GM12878 (cell line): ENCODE results near the gene FBXW9. TPM values are rescaled to one million over a fixed set of nuclear protein-coding genes. Genes with fewer than 3 reads are reported as not detected.

Source experiments
- ATAC-seq: fragments of 200-7000 bp; cut with Tn5 transposase; 3 replicates; pipeline ENCODE4 v1.9.1; 2020; ENCODE audit warnings: mild to moderate bottlenecking, moderate library complexity
- BruUV-seq: library from RNA; stranded (reverse); fragments of 400-500 nt; replicated peaks from 2 replicates; lab custom pipeline; 2021; lab: Mats Ljungman, UMichigan
- CTCF ChIA-PET: fragments of 300-600 bp; sonication (Branson Sonifier 250); formaldehyde crosslinking; extraction: SDS; loops from one replicate; lab custom pipeline; 2021; ENCODE audit warnings: inconsistent platforms; lab: Yijun Ruan, JAX
- POLR2A ChIA-PET: fragments of 350-600 bp; formaldehyde crosslinking; extraction: SDS; loops from one replicate; lab custom pipeline; 2021; ENCODE audit warnings: inconsistent platforms; lab: Charles Lee
- RAD21 ChIA-PET: fragments of 300-600 bp; sonication (Branson Sonifier 250); formaldehyde crosslinking; loops from one replicate; lab custom pipeline; 2023; ENCODE audit warnings: antibody characterized with exemption; ENCODE audit not compliant: unreplicated experiment; lab: Charles Lee
- SMC1A ChIA-PET: fragments of 300-600 bp; sonication (Branson Sonifier 250); formaldehyde crosslinking; loops from one replicate; lab custom pipeline; 2023; ENCODE audit not compliant: unreplicated experiment, uncharacterized antibody; lab: Charles Lee
- DNase-seq: peaks from one replicate; pipeline ENCODE4 v3.0.0-alpha.2; 2011; ENCODE audit warnings: low read depth, low spot score
- FAIRE-seq: peaks from 3 replicates; lab custom pipeline; 2011; peaks lifted over from hg19 to GRCh38; lab: Jason Lieb, UNC
- H2AFZ ChIP-seq: 2 replicates; pipeline ENCODE4 v1.6.0; 2011; ENCODE audit warnings: low read depth, low read length, control low read depth; ENCODE audit not compliant: control insufficient read depth
- H3K27ac ChIP-seq: 2 replicates; pipeline ENCODE4 v1.5.1; 2011; ENCODE audit warnings: control low read depth; ENCODE audit not compliant: control insufficient read depth, insufficient read depth
- H3K27me3 ChIP-seq, 2 experiments: replicated peaks in 1 of 2; 2 replicates each; pipeline versions ENCODE4 v1.6.0 to v1.6.1; 2011; ENCODE audit warnings: low read length in 1 of 2; ENCODE audit not compliant: control insufficient read depth in 2 of 2, insufficient read depth in 2 of 2
- H3K36me3 ChIP-seq, 2 experiments: 2 replicates each; pipeline ENCODE4 v1.5.1; 2011; ENCODE audit warnings: low read length in 1 of 2; ENCODE audit not compliant: control insufficient read depth in 2 of 2, insufficient read depth in 2 of 2
- H3K4me1 ChIP-seq: 2 replicates; pipeline ENCODE4 v1.6.1; 2011; ENCODE audit warnings: mild to moderate bottlenecking, low read length, moderate library complexity, mixed read lengths; ENCODE audit not compliant: control insufficient read depth, insufficient read depth
- H3K4me2 ChIP-seq: 2 replicates; pipeline ENCODE4 v1.6.0; 2011; ENCODE audit warnings: control low read depth; ENCODE audit not compliant: control insufficient read depth, insufficient read depth
- H3K4me3 ChIP-seq: fragments of 200-600 bp; sonication (generic); 2 replicates; pipeline ENCODE4 v1.5.1; 2016
- H3K79me2 ChIP-seq: 2 replicates; pipeline ENCODE4 v1.6.0; 2011; ENCODE audit warnings: low read length; ENCODE audit not compliant: control insufficient read depth, insufficient read depth
- H3K9ac ChIP-seq: 2 replicates; pipeline ENCODE4 v1.8.0; 2011; ENCODE audit warnings: low read length, control low read depth, mixed read lengths; ENCODE audit not compliant: control insufficient read depth, insufficient read depth
- H3K9me3 ChIP-seq: replicated peaks from 3 replicates; pipeline ENCODE4 v1.5.1; 2011; ENCODE audit warnings: mild to moderate bottlenecking, low read length; ENCODE audit not compliant: control insufficient read depth, insufficient read depth
- H4K20me1 ChIP-seq: 2 replicates; pipeline ENCODE4 v1.6.0; 2011; ENCODE audit not compliant: control insufficient read depth, insufficient read depth
- BMI1 ChIP-seq: fragments of 450-650 bp; IDR thresholded peaks from 2 replicates; pipeline ENCODE4 v1.6.1; 2016; ENCODE audit warnings: mild to moderate bottlenecking, moderate library complexity, borderline replicate concordance
- CREB1 ChIP-seq: IDR thresholded peaks from 2 replicates; pipeline ENCODE4 v1.6.1; 2012; ENCODE audit warnings: low read depth, mild to moderate bottlenecking, inconsistent platforms
- ESRRA ChIP-seq: IDR thresholded peaks from 2 replicates; pipeline ENCODE4 v1.6.1; 2012; ENCODE audit warnings: mild to moderate bottlenecking, low read length, improper control_type of control experiment
- LARP7 ChIP-seq: fragments of 450-650 bp; IDR thresholded peaks from 2 replicates; pipeline ENCODE4 v1.6.1; 2017; ENCODE audit warnings: mild to moderate bottlenecking
- MEF2B ChIP-seq: fragments of 450-650 bp; IDR thresholded peaks from 2 replicates; pipeline ENCODE4 v1.6.1; 2018; ENCODE audit warnings: mild to moderate bottlenecking, moderate library complexity; ENCODE audit not compliant: partially characterized antibody, poor library complexity, severe bottlenecking
- MXI1 ChIP-seq: fragments of 150-350 bp; IDR thresholded peaks from 2 replicates; pipeline ENCODE4 v1.6.1; 2011; ENCODE audit warnings: low read depth, mild to moderate bottlenecking, inconsistent platforms, low read length, improper control_type of control experiment
- PAX8 ChIP-seq: fragments of 450-650 bp; IDR thresholded peaks from 2 replicates; pipeline ENCODE4 v1.6.1; 2017; ENCODE audit warnings: mild to moderate bottlenecking, moderate library complexity
- RELA ChIP-seq: fragments of 450-650 bp; IDR thresholded peaks from 2 replicates; pipeline ENCODE4 v1.8.0; 2014; ENCODE audit warnings: borderline replicate concordance; ENCODE audit not compliant: partially characterized antibody
- SMARCA5 ChIP-seq: fragments of 450-650 bp; IDR thresholded peaks from 2 replicates; pipeline ENCODE4 v1.6.1; 2017; ENCODE audit warnings: mild to moderate bottlenecking
- STAT1 ChIP-seq: fragments of 450-650 bp; conservative IDR thresholded peaks from 2 replicates; pipeline ENCODE4 v1.6.1; 2014; ENCODE audit warnings: antibody characterized with exemption, mild to moderate bottlenecking
- WGBS: methylation state at CpG from one replicate; pipeline ENCODE4 v1.1.6; 2016; ENCODE audit warnings: low lambda C conversion rate; ENCODE audit not compliant: insufficient replicate concordance, insufficient coverage; ENCODE audit errors: missing lambda C conversion rate; 5-methylcytosine and 5-hydroxymethylcytosine counted together
- in situ Hi-C: fragments of 300-500 bp; cut with MboI; formaldehyde crosslinking; loops from 9 replicates; pipeline ENCODE4 v1.14.3; 2018; ENCODE audit warnings: mixed read lengths
- intact Hi-C: fragments of 100-400 bp; cut with micrococcal nuclease; formaldehyde crosslinking; loops from one replicate; pipeline ENCODE4 v1.14.2; 2022; ENCODE audit not compliant: unreplicated experiment
- polyA plus RNA-seq, 11 experiments: library from polyadenylated mRNA; depleted of rRNA in 4 of 11; unstranded in 6 of 11; stranded (reverse) in 5 of 11; fragments of >200 nt; fragmentation: Nextera tagmentation in 4 of 11; fragmentation: Illumina TruSeq in 1 of 11; extraction: Ambion mirVana in 4 of 11; extraction: Trizol in 1 of 11; gene quantifications; 1 replicate in 1 of 11; 2 replicates in 10 of 11; pipeline versions ENCODE4 v1.2.1 to v1.2.3, GENCODE V29; 2011 to 2016; ENCODE audit warnings: inconsistent platforms in 2 of 11, missing spikeins in 2 of 11, low read depth in 1 of 11
- total RNA-seq, 4 experiments: library from RNA; depleted of rRNA in 3 of 4; stranded (reverse); fragments of >200 nt in 3 of 4; fragmentation: Illumina TruSeq in 1 of 4; extraction: Trizol in 1 of 4; gene quantifications; 2 replicates each; pipeline versions ENCODE4 v1.2.1 to v1.2.3, GENCODE V29; 2013 to 2021
- TF ChIP-seq, protein P1 (sequence below): IDR thresholded peaks from 2 replicates; pipeline ENCODE4 v1.6.1; 2012; ENCODE audit warnings: mild to moderate bottlenecking, low read depth, low read length
- TF ChIP-seq, protein P2 (sequence below): fragments of 150-350 bp; IDR thresholded peaks from 2 replicates; pipeline ENCODE4 v1.6.1; 2016; ENCODE audit warnings: low read depth, low read length

FBXW9 gene
- total and polyA plus RNA-seq, 10 of the 15 experiments (the other 5 are each of a cell fraction or from before 2014, with no cell fraction given) = 0.21 to 14.8 (median 7.3) TPM

GRCh38 chr19:12694641-12695040, 1.8 kb downstream of the FBXW9 start:
- ATAC-seq = no peak
- Histone ChIP-seq H3K4me2 (no peak overlapping the region), H3K4me1 (peaks cover 9% of the 10 kb centered on the region), H4K20me1 (no peaks in the 10 kb centered on the region), H3K36me3 (peaks cover 1 to 3% of the 10 kb centered on the region in 2 experiments; a peak in 3 of 4 replicates), H3K79me2 (no peaks in the 10 kb centered on the region), H3K27ac (no peak overlapping the region), H3K9me3 (no peaks in the 10 kb centered on the region), H3K4me3 (no peak overlapping the region), H2AFZ (no peak overlapping the region), H3K9ac (no peak overlapping the region), H3K27me3 (no peaks in the 10 kb centered on the region)
- ChIA-PET POLR2A (no interaction called here), CTCF (interaction anchor here (1.5 kb wide), 1 partner anchor 16 kb away, joined by 7 read pairs; no protein-coding TSS in a partner anchor), RAD21 (no interaction called here), SMC1A (interaction anchor here (0.7 kb wide), 1 partner anchor 10 kb away, joined by 3 read pairs; no protein-coding TSS in a partner anchor)
- WGBS = 86% methylated on average over 16 of the region's 16 CpGs
- DNase-seq = no peak
- BruUV-seq = no TSS peak
- intact Hi-C loops (no loop called here), in situ Hi-C loops (no loop called here)
- no peak for TF ChIP-seq BMI1
- no peak for TF ChIP-seq ESRRA
- TF ChIP-seq, protein P1, sequence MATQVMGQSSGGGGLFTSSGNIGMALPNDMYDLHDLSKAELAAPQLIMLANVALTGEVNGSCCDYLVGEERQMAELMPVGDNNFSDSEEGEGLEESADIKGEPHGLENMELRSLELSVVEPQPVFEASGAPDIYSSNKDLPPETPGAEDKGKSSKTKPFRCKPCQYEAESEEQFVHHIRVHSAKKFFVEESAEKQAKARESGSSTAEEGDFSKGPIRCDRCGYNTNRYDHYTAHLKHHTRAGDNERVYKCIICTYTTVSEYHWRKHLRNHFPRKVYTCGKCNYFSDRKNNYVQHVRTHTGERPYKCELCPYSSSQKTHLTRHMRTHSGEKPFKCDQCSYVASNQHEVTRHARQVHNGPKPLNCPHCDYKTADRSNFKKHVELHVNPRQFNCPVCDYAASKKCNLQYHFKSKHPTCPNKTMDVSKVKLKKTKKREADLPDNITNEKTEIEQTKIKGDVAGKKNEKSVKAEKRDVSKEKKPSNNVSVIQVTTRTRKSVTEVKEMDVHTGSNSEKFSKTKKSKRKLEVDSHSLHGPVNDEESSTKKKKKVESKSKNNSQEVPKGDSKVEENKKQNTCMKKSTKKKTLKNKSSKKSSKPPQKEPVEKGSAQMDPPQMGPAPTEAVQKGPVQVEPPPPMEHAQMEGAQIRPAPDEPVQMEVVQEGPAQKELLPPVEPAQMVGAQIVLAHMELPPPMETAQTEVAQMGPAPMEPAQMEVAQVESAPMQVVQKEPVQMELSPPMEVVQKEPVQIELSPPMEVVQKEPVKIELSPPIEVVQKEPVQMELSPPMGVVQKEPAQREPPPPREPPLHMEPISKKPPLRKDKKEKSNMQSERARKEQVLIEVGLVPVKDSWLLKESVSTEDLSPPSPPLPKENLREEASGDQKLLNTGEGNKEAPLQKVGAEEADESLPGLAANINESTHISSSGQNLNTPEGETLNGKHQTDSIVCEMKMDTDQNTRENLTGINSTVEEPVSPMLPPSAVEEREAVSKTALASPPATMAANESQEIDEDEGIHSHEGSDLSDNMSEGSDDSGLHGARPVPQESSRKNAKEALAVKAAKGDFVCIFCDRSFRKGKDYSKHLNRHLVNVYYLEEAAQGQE = no peak
- TF ChIP-seq STAT1 = no peak
- no peak for TF ChIP-seq MEF2B
- no peak for TF ChIP-seq RELA
- no peak for TF ChIP-seq SMARCA5
- no peak for TF ChIP-seq MXI1
- no peak for TF ChIP-seq PAX8
- TF ChIP-seq LARP7 = no peak
- no peak for TF ChIP-seq CREB1
- TF ChIP-seq, protein P2, sequence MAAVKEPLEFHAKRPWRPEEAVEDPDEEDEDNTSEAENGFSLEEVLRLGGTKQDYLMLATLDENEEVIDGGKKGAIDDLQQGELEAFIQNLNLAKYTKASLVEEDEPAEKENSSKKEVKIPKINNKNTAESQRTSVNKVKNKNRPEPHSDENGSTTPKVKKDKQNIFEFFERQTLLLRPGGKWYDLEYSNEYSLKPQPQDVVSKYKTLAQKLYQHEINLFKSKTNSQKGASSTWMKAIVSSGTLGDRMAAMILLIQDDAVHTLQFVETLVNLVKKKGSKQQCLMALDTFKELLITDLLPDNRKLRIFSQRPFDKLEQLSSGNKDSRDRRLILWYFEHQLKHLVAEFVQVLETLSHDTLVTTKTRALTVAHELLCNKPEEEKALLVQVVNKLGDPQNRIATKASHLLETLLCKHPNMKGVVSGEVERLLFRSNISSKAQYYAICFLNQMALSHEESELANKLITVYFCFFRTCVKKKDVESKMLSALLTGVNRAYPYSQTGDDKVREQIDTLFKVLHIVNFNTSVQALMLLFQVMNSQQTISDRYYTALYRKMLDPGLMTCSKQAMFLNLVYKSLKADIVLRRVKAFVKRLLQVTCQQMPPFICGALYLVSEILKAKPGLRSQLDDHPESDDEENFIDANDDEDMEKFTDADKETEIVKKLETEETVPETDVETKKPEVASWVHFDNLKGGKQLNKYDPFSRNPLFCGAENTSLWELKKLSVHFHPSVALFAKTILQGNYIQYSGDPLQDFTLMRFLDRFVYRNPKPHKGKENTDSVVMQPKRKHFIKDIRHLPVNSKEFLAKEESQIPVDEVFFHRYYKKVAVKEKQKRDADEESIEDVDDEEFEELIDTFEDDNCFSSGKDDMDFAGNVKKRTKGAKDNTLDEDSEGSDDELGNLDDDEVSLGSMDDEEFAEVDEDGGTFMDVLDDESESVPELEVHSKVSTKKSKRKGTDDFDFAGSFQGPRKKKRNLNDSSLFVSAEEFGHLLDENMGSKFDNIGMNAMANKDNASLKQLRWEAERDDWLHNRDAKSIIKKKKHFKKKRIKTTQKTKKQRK = no peak
- FAIRE-seq = no peak
